ENCODE data around the gene GAPVD1. TPM values are rescaled to one million over a fixed set of nuclear protein-coding genes. Genes with fewer than 3 reads are reported as not detected.

Gene GAPVD1
- total RNA-seq, 1 experiment from 2014 or later = 39.5 TPM

DNA sequence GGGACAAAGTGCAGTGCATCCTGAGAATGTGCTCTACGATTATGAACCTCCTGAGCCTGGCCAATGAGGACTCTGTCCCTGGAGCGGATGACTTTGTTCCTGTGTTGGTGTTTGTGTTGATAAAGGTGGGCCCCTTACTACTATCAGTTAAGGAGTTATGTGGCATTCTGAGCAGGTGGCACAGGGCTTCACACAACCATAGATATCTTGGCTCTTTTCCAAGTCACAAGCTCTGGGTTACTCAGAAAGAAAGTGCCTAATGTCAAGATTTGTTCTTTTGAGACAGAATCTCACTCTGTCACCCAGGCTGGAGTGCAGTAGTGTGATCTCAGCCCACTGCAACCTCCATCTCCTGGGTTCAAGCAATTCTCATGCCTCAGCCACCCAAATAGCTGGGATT lies 99.0 kb downstream of the GAPVD1 start:
- Mint-ChIP-seq H3K36me3 (ENCODE audit: insufficient read depth in 1 of 3, low read depth in 3 of 3) (peaks cover 0 to 80% (median 40%) of the 10 kb centered on the region in 3 experiments; a peak in 6 of 7 replicates), H3K4me1 (peaks cover 0 to 5% of the 10 kb centered on the region in 2 experiments; a peak in 1 of 4 replicates), H3K4me3 (no peak overlapping the region), H3K27me3 (ENCODE audit: low read depth) (no peaks in the 10 kb centered on the region), H3K27ac (peak overlapping the region in 1 of 3 experiments; percentile 40; a peak in 1 of 7 replicates), H3K9me3 (no peaks in the 10 kb centered on the region)
- Histone ChIP-seq H3K14ac (ENCODE audit: insufficient read depth, low read length) (no peak overlapping the region), H4K5ac (ENCODE audit: insufficient read length, low read depth, low read length) (no peak overlapping the region), H4K8ac (replicated peaks; ENCODE audit: insufficient read length, low read depth, low read length) (no peak overlapping the region), H3K27ac (ENCODE audit: insufficient read length, low read depth, low read length) (no peak overlapping the region), H2BK12ac (ENCODE audit: insufficient read length, low read depth, low read length) (no peak overlapping the region), H3K9me3 (ENCODE audit: control insufficient read depth, low read depth, low read length) (no peaks in the 10 kb centered on the region), H3K27me3 (ENCODE audit: insufficient read depth, low read length) (no peaks in the 10 kb centered on the region), H3K56ac (ENCODE audit: insufficient read length, low read depth, low read length) (no peak overlapping the region), H3K4ac (ENCODE audit: low read depth, low read length) (no peak overlapping the region), H3K23ac (ENCODE audit: insufficient read length, low read depth, low read length) (no peak overlapping the region), H4K20me1 (ENCODE audit: control insufficient read depth, insufficient read depth, insufficient read length) (no peaks in the 10 kb centered on the region), H3K79me1 (ENCODE audit: insufficient read depth, low read depth, low read length, poor library complexity, severe bottlenecking) (no peaks in the 10 kb centered on the region), H2BK120ac (ENCODE audit: low read depth, low read length, poor library complexity, severe bottlenecking) (no peak overlapping the region), H3K23me2 (ENCODE audit: insufficient read length, low read depth, low read length, poor library complexity, severe bottlenecking) (no peaks in the 10 kb centered on the region), H2BK20ac (ENCODE audit: low read depth, low read length, poor library complexity, severe bottlenecking) (no peak overlapping the region), H3K4me1 (ENCODE audit: insufficient read depth, low read length) (no peaks in the 10 kb centered on the region), H3K18ac (ENCODE audit: insufficient read length, low read depth, low read length) (no peak overlapping the region), H3K9ac (ENCODE audit: extremely low read depth, insufficient read length, low read length) (no peak overlapping the region), H2BK5ac (ENCODE audit: insufficient read length, low read length) (no peak overlapping the region), H2AK5ac (ENCODE audit: insufficient read length, low read length) (no peak overlapping the region), H3K79me2 (ENCODE audit: insufficient read depth, low read length) (no peaks in the 10 kb centered on the region), H2BK15ac (ENCODE audit: low read depth, low read length) (no peak overlapping the region), H2AFZ (ENCODE audit: low read length) (no peak overlapping the region), H3K4me2 (ENCODE audit: insufficient read depth, insufficient read length, low read length) (no peak overlapping the region), H4K91ac (ENCODE audit: insufficient read length, low read depth, low read length) (no peak overlapping the region), H3T11ph (ENCODE audit: low read length) (no peak overlapping the region)
- DNase-seq = no peak
- TF ChIP-seq, protein P1, sequence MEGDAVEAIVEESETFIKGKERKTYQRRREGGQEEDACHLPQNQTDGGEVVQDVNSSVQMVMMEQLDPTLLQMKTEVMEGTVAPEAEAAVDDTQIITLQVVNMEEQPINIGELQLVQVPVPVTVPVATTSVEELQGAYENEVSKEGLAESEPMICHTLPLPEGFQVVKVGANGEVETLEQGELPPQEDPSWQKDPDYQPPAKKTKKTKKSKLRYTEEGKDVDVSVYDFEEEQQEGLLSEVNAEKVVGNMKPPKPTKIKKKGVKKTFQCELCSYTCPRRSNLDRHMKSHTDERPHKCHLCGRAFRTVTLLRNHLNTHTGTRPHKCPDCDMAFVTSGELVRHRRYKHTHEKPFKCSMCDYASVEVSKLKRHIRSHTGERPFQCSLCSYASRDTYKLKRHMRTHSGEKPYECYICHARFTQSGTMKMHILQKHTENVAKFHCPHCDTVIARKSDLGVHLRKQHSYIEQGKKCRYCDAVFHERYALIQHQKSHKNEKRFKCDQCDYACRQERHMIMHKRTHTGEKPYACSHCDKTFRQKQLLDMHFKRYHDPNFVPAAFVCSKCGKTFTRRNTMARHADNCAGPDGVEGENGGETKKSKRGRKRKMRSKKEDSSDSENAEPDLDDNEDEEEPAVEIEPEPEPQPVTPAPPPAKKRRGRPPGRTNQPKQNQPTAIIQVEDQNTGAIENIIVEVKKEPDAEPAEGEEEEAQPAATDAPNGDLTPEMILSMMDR (conservative IDR thresholded peaks at IDR 0.05) = no peak
- WGBS (ENCODE audit: extremely low coverage, insufficient read length, low lambda C conversion rate) = no CpG with 5 or more reads among the region's 2 CpGs

Measured in H9 (cell line).